ENCODE measurements around the gene GUCY2F. TPM values are rescaled to one million over a fixed set of nuclear protein-coding genes. Genes with fewer than 3 reads are reported as not detected.

The GUCY2F gene
- total RNA-seq, 2 experiments from 2014 or later, result not detected

- ChIA-PET POLR2A (no interaction called here), CTCF (interaction anchor here (0.8 to 1.8 kb wide), 6 partner anchors 8 to 418 kb away, joined by 3 to 5 read pairs (median 4); no protein-coding TSS in a partner anchor)
- peaks cover 8% of the 10 kb centered on the region for H3K4me1 Mint-ChIP-seq
- no peak overlapping the region for H3K4me3 Mint-ChIP-seq
- ATAC-seq (peak; percentile 94), DNase-seq (peak; percentile 72)
- no peaks in the 10 kb centered on the region for H3K9me3 Mint-ChIP-seq (ENCODE audit: low read depth)
- H3K36me3 Mint-ChIP-seq (ENCODE audit: low read depth), result no peaks in the 10 kb centered on the region
- no peaks in the 10 kb centered on the region for H3K27me3 Mint-ChIP-seq
- intact Hi-C loops (cut with DNase I, micrococcal nuclease), result no loop called here
- H3K27ac Mint-ChIP-seq, result peak overlapping the region; percentile 45
Measured at GRCh38 chrX:109472939-109473735, 8.7 kb downstream of the GUCY2F start.

DNA sequence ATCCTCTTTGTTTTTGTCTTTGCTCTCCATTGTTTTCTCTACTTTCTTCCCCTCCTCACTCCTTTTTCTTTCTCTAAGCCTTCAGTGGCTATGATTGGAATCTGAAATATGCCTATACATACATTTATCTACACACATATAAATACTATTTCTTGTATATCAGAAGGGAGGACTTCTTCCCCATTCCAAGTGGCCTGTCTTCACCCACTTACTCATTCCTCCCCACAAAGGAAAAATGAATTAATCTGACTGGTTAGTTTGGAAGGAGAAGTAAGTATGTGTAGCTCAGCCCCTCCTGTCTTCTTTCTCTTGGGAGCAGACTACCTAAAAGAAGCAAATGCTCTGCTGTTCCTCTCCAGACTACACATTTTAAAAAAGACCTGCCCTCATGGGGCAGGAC lies 17.7 kb downstream of the GUCY2F start:
- no peak for ATAC-seq
- no peak for DNase-seq
- ChIA-PET CTCF (no interaction called here), POLR2A (no interaction called here)
- Mint-ChIP-seq H3K4me1 (no peaks in the 10 kb centered on the region), H3K9me3 (ENCODE audit: low read depth) (no peaks in the 10 kb centered on the region), H3K27me3 (peaks cover 10% of the 10 kb centered on the region), H3K36me3 (ENCODE audit: low read depth) (no peaks in the 10 kb centered on the region), H3K27ac (no peak overlapping the region), H3K4me3 (no peak overlapping the region)
- intact Hi-C loops (cut with DNase I, micrococcal nuclease), result no loop called here

DNA sequence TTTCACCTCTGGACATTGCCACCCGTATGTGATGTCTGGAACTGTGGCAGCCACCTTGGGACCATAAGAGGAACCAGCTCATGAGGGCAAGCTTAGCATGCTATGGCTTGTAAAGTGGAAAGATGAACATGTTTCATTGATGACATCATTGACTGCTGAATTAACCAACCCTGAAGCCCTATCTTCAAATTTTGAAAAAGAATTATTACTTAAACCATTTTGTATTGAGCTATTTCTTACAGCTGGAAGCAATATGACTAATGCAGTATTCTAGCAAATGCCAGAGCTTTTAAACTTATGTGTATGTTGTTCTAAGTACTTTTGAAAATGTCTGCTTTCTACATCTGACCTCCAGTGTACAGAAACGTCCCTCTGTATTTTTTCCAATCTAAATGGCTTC lies 18.1 kb downstream of the GUCY2F start:
- POLR2A ChIA-PET, result no interaction called here
- Mint-ChIP-seq H3K4me1 (no peaks in the 10 kb centered on the region), H3K27ac (no peak overlapping the region), H3K9me3 (ENCODE audit: low read depth) (no peaks in the 10 kb centered on the region), H3K36me3 (ENCODE audit: low read depth) (no peaks in the 10 kb centered on the region), H3K27me3 (peaks cover 10% of the 10 kb centered on the region), H3K4me3 (no peak overlapping the region)
- CTCF ChIA-PET, result no interaction called here
- intact Hi-C loops (cut with DNase I, micrococcal nuclease), result no loop called here
- ATAC-seq (no peak), DNase-seq (no peak)

DNA sequence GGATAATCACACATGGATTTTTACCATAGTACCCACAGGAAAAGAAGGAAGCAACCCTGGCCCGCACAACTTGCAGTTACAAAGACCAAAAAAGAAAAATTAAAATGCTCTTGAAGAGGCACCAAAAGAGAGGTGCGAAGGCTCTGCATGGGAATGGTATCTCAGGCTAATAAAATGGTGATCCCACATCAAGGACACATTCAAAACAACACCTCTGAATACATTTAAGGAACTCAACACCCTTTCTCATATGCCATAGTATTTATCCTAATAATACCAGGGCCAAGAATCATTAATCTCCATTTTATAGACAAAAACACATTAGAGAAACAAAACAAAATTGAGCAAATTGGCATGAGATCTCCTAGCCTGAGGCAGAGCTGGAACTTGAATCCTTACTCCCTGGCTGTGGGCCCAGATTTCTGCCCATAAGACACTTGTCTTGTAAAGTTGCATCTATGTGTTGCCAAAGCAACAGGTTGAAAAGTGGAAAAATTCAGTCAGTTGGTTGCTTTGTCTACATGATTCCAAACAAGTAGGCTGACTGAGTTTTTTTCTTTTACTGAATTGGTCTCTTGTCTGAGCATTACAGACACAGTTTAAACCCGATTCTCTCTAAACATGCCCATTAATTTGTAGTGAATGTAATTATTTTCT lies 33.5 kb downstream of the GUCY2F start:
- CTCF ChIA-PET, result no interaction called here
- H3K27me3 Mint-ChIP-seq, result no peaks in the 10 kb centered on the region
- POLR2A ChIA-PET, result no interaction called here
- no peaks in the 10 kb centered on the region for H3K4me1 Mint-ChIP-seq
- no peak overlapping the region for H3K27ac Mint-ChIP-seq
- DNase-seq (no peak), ATAC-seq (no peak)
- H3K9me3 Mint-ChIP-seq (ENCODE audit: low read depth), result no peaks in the 10 kb centered on the region
- no peaks in the 10 kb centered on the region for H3K36me3 Mint-ChIP-seq (ENCODE audit: low read depth)
- no peak overlapping the region for H3K4me3 Mint-ChIP-seq
- intact Hi-C loops (cut with DNase I, micrococcal nuclease), result no loop called here

DNA sequence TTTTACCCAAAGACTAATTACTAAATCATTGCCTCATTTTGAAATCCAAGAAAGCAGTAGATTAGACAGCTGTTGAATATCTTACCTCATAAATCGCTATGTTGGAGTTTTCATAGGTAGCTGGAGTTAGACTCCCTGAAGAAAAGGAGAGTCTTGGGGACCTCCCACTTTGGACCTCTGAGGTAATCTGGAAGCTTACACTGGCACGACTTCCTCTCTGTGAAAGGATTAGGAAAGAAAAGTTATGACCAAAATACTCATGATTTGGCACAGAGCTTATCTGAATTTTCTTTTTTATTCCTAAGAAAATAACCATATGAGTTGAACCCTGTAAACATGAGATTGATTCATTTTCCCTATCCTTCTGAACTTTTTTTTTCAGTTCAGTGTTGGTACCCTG lies 40.6 kb downstream of the GUCY2F start:
- Mint-ChIP-seq H3K9me3 (ENCODE audit: low read depth) (no peaks in the 10 kb centered on the region), H3K4me1 (no peaks in the 10 kb centered on the region), H3K4me3 (no peak overlapping the region), H3K27ac (no peak overlapping the region), H3K36me3 (ENCODE audit: low read depth) (no peaks in the 10 kb centered on the region), H3K27me3 (peaks cover 3% of the 10 kb centered on the region)
- DNase-seq (no peak), ATAC-seq (no peak)
- ChIA-PET CTCF (no interaction called here), POLR2A (interaction anchor here (0.6 kb wide), 1 partner anchor 39 kb away, joined by 4 read pairs; no protein-coding TSS in a partner anchor)
- intact Hi-C loops (cut with DNase I, micrococcal nuclease), result no loop called here

- no peak overlapping the region for H3K27ac Mint-ChIP-seq
- no peaks in the 10 kb centered on the region for H3K4me1 Mint-ChIP-seq
- H3K36me3 Mint-ChIP-seq (ENCODE audit: low read depth), result no peaks in the 10 kb centered on the region
- H3K9me3 Mint-ChIP-seq (ENCODE audit: low read depth), result no peaks in the 10 kb centered on the region
- no peak overlapping the region for H3K4me3 Mint-ChIP-seq
- peaks cover 3% of the 10 kb centered on the region for H3K27me3 Mint-ChIP-seq
- POLR2A ChIA-PET, result no interaction called here
- ATAC-seq (peak; percentile 76), DNase-seq (no peak)
- CTCF ChIA-PET, result no interaction called here
- intact Hi-C loops (cut with DNase I, micrococcal nuclease), result no loop called here
Measured at GRCh38 chrX:109440475-109440874, 41.4 kb downstream of the GUCY2F start.

DNA sequence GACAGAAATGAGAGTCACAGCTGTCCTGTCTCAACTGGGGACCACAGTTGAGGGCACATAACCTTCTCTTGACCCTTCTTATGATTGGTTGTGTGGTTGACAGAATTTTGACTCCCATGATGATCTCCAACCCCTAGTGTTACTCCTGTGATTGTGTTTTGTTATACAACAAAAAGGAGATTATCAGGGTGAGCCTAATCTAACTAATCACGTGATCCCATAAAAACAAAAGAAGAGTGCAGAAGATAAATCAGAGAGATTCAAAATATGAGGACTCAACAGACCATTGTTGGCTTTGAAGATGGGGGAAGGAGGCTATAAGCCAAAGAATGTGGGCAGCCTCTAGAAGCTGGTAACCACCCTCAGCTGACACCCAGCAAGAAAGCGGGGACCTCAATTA lies 72.7 kb downstream of the GUCY2F start:
- intact Hi-C loops (cut with DNase I, micrococcal nuclease), result no loop called here
- ChIA-PET POLR2A (no interaction called here), CTCF (interaction anchor here (0.8 kb wide), 1 partner anchor 293 kb away, joined by 3 read pairs; no protein-coding TSS in a partner anchor)
- H3K27me3 Mint-ChIP-seq, result peaks cover 2% of the 10 kb centered on the region
- H3K27ac Mint-ChIP-seq, result no peak overlapping the region
- DNase-seq (no peak), ATAC-seq (no peak)
- no peaks in the 10 kb centered on the region for H3K4me1 Mint-ChIP-seq
- H3K36me3 Mint-ChIP-seq (ENCODE audit: low read depth), result no peaks in the 10 kb centered on the region
- peaks cover 2% of the 10 kb centered on the region for H3K9me3 Mint-ChIP-seq (ENCODE audit: low read depth)
- H3K4me3 Mint-ChIP-seq, result no peak overlapping the region

DNA sequence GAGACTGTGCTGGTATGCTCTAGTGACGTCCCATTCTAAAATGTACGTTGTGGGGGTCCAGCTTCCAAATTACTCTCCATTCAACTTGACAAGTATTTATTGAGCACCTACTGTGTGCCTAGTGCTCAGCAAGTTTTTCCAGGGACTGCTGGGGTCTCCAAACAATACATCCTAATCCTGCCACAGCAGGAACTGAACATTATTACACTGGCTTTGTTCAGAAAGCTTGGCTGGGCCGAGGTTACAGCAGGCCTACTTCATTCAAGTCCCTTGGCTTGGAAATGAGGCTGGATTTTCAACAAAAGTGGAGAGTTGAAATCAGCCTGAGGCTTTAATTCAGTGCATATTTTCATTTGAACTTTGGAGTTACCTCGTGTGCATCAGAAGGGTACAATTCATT lies 78.0 kb downstream of the GUCY2F start:
- no peaks in the 10 kb centered on the region for H3K4me1 Mint-ChIP-seq
- H3K36me3 Mint-ChIP-seq (ENCODE audit: low read depth), result no peaks in the 10 kb centered on the region
- H3K27ac Mint-ChIP-seq, result no peak overlapping the region
- ATAC-seq, result no peak
- H3K9me3 Mint-ChIP-seq (ENCODE audit: low read depth), result peaks cover 2% of the 10 kb centered on the region
- ChIA-PET CTCF (no interaction called here), POLR2A (no interaction called here)
- H3K27me3 Mint-ChIP-seq, result peaks cover 2% of the 10 kb centered on the region
- DNase-seq, result no peak
- intact Hi-C loops (cut with DNase I, micrococcal nuclease), result no loop called here
- no peak overlapping the region for H3K4me3 Mint-ChIP-seq

DNA sequence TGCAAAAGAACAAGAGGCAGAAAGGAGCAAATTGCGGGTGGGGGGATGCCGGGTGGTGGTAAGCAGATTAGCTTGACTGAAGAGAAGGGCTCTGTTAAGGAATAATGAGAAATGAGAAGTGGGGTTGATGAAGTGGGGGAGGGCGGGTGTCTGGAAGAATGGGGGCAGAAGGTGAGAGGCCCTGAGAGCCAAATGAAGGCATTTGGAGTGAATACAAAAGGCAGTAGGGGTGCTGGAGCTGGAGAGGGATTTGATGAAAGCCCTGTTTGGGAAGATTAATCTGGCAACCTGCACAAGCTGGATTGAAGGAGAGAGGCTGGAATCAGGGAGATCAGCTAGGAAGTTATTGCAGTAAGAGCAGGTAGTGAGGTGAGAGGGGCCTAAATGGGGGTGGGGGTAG lies 82.1 kb downstream of the GUCY2F start:
- Mint-ChIP-seq H3K9me3 (ENCODE audit: low read depth) (no peaks in the 10 kb centered on the region), H3K36me3 (ENCODE audit: low read depth) (no peaks in the 10 kb centered on the region), H3K4me3 (no peak overlapping the region), H3K27ac (no peak overlapping the region), H3K27me3 (peaks cover 5% of the 10 kb centered on the region), H3K4me1 (no peaks in the 10 kb centered on the region)
- no peak for DNase-seq
- no peak for ATAC-seq
- intact Hi-C loops (cut with DNase I, micrococcal nuclease), result no loop called here
- ChIA-PET CTCF (no interaction called here), POLR2A (no interaction called here)

DNA sequence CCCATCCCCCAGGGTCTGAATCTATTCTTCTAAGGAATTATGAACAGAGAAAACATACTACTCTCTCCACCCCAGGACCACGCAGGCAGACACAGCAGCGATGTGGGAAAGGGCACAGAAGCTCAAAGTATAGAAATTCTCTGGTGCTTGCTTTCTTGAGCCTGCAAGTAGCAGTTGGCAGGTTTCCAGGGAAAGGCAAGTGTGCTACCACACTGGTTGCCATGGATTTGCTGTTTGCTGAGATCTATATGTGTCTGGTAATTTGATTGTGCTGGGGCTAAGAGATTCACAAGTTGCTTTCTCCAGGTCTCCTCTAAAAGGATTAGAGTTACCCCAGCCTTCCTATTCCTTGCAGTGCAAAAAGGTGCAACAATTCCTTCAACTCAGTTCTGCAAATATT lies 83.1 kb downstream of the GUCY2F start:
- ChIA-PET POLR2A (no interaction called here), CTCF (no interaction called here)
- Mint-ChIP-seq H3K9me3 (ENCODE audit: low read depth) (no peaks in the 10 kb centered on the region), H3K36me3 (ENCODE audit: low read depth) (no peaks in the 10 kb centered on the region), H3K27ac (no peak overlapping the region), H3K27me3 (peaks cover 5% of the 10 kb centered on the region), H3K4me3 (no peak overlapping the region), H3K4me1 (no peaks in the 10 kb centered on the region)
- DNase-seq, result no peak
- ATAC-seq, result no peak
- intact Hi-C loops (cut with DNase I, micrococcal nuclease), result no loop called here

DNA sequence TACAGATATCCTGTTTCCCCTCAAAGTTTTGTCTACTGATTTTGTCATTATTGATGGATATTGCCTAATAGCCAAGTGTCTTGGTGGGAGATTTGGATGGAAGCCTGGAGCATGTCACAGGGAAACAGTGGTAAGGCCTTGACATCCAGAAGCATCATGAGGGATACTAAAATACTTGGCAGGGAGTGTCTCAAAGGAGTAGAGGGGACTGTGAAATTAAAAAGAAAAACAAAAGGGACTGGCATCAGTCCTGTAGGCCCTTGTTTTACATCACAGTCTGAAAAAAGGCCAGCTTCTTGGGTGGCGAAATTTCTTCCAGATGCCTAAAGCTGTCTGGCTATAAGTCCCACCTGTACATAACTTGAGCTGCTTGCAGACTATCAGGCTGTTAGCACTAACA lies 83.8 kb downstream of the GUCY2F start:
- Mint-ChIP-seq H3K4me1 (no peaks in the 10 kb centered on the region), H3K27me3 (peaks cover 5% of the 10 kb centered on the region), H3K27ac (no peak overlapping the region), H3K4me3 (no peak overlapping the region), H3K36me3 (ENCODE audit: low read depth) (no peaks in the 10 kb centered on the region), H3K9me3 (ENCODE audit: low read depth) (no peaks in the 10 kb centered on the region)
- no peak for ATAC-seq
- DNase-seq, result no peak
- ChIA-PET CTCF (interaction anchor here (1.7 kb wide), 1 partner anchor 14 kb away, joined by 4 read pairs; no protein-coding TSS in a partner anchor), POLR2A (no interaction called here)
- intact Hi-C loops (cut with DNase I, micrococcal nuclease), result no loop called here

- Mint-ChIP-seq H3K36me3 (ENCODE audit: low read depth) (no peaks in the 10 kb centered on the region), H3K9me3 (ENCODE audit: low read depth) (no peaks in the 10 kb centered on the region), H3K4me1 (no peaks in the 10 kb centered on the region), H3K27ac (no peak overlapping the region), H3K4me3 (no peak overlapping the region), H3K27me3 (peaks cover 6% of the 10 kb centered on the region)
- POLR2A ChIA-PET, result no interaction called here
- CTCF ChIA-PET, result no interaction called here
- ATAC-seq (no peak), DNase-seq (no peak)
- intact Hi-C loops (cut with DNase I, micrococcal nuclease), result no loop called here
Measured at GRCh38 chrX:109393859-109394258, 88.0 kb downstream of the GUCY2F start.

Data from activated CD4-positive, alpha-beta T cell treated with anti-CD3 and anti-CD28 coated beads for 36 hours (primary cell).